Occipital lobe (tissue), 2 donors: ENCODE results near the gene ABCF3. TPM values are rescaled to one million over a fixed set of nuclear protein-coding genes. Genes with fewer than 3 reads are reported as not detected.
A peak's percentile ranks its signal among the peaks of the same experiment; 100 is the strongest.

ENCODE experiments used
- DNase-seq: peaks from one replicate; lab custom pipeline; 2025; lab: John Stamatoyannopoulos, UW
- total RNA-seq: library from RNA; depleted of rRNA; stranded (reverse); fragments of >200 nt; gene quantifications from one replicate; pipeline ENCODE4 v1.2.3, GENCODE V29; 2014

Gene ABCF3
- total RNA-seq, 1 donor from 2014 or later = 41.2 TPM

DNA sequence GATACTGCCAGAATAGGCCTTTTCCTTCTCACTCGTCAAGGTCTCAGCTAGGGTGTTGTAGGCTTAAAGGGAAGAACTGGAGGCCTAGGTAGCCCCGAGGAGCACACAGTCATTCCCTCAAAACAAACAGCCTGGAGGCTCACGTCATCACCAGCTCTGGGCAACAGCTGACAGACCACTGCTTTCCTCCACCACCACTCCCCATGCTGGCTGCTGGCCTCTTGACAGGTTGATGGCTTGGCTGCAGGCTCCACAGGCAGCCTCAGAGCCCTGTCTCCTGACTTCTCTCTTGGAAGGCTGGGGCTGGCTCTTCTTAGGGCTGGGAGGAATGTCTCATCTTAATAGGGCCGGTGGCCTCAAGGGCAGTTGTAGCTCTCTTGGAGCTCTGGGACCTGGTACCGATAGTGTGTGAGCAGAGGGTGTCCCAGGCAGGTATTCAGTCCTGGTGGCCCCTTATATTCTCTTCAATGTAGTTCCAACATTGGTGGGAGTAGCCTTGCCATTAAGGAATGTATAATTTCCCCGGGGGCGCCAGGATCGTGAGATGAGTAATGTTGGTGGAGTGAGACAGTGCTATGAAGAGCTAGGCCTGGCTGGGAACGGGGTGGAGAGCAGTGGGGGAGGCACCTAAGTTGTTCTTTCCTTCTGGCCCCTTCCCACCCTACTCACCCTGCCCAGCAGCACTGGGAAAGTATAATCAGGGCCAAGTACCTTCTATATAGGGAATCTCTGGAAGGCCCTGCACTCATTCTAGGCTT, 17.5 kb upstream of the ABCF3 start:
- DNase-seq = no peak

DNA sequence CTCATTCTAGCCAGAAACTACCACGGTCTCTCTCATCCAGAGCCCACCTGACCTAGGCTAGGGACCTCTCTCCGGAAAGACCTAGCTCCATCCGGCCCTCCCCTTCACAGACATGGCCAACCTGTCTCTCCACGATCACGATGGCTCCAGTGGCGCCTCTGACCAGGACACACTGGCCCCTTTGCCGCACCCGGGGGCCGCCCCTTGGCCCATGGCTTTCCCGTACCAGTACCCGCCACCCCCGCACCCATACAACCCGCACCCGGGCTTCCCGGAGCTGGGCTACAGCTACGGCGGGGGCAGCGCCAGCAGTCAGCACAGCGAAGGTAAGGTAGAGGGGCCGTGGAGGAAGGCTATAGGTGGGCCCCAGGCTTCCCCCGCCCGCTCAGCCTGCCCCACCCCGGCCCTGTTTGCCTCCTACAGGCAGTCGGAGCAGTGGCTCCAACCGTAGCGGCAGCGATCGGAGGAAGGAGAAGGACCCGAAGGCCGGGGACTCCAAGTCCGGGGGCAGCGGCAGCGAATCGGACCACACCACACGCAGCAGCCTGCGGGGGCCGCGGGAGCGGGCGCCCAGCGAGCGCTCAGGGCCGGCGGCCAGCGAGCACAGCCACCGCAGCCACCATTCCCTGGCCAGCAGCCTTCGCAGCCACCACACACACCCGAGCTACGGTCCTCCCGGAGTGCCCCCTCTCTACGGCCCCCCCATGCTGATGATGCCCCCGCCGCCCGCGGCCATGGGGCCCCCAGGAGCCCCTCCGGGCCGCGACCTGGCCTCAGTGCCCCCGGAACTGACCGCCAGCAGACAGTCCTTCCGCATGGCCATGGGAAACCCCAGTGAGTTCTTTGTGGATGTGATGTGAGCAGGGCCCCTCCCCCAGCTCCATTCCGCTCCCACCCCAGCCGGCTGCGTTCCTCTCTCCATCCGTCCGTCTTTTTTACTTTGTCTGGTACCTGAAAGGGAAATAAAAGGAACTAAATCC, 15.8 kb upstream of the ABCF3 start:
- DNase-seq = no peak

DNA sequence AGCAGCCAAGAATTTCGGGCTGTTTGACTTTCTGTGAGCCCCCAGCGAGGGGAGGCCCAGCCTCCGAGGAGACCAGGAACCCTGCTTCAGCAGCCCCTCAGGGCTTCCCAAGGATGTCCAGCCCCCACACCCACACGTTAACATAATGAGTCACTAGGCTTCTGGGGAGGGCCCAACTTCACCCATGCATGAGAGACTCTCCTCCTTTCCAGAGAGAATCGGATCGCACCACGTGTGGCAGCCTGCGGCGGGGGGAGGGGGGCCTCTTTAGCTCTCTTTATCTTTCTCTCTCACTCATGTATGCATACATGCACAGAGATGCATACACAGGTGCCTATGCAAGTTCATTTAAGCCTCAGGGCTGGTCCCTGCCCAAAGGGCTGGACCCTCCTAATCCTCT, 14.4 kb upstream of the ABCF3 start:
- DNase-seq = no peak

DNA sequence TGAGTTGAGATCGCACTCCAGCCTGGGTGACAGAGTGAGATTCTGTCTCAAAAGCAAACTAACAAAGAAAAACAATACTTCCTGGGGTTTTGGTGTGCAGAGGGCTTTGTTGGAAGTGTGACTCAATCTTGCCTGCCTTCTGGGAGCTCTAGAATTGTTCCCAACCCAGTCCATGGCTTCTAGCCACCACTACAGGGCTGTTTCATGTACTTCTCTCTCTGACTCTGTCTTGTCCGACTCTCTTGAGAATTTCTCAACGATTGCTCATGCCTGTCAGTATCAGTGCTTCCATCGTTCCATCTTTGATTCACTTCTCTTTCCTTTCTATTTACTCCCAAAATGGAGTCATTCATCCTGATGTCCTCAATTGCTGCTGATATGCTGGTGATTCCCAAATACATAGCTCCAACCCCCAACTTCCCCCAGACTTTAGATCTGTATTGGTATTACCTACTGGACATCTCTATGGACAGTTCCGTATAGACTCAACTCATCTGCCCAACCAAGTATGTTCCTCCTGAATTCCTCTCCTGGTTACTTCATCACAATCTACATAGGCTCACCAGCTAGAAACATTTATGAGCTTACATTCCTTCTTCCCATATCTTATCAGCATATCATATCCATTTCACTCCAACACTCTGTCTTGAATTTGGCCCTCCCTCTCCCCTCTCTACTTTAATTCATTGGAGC, 13.2 kb upstream of the ABCF3 start:
- no peak for DNase-seq

DNA sequence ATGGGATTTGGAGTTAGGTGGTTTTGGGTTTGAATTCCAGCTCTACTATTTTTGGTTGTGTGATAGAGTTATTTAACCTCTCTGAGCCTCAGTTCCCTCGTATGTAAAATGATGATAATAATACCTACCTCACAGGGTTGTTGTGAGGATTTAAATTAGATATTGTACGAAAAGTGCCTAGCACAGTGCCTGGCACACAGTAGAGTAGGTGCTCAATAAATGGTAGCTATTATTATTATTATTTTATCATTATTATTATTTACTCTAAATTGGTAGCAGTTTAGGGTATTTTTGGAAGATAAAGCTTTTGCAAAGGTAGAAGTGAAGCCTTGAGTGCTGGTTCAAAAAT, 12.7 kb upstream of the ABCF3 start:
- no peak for DNase-seq

DNA sequence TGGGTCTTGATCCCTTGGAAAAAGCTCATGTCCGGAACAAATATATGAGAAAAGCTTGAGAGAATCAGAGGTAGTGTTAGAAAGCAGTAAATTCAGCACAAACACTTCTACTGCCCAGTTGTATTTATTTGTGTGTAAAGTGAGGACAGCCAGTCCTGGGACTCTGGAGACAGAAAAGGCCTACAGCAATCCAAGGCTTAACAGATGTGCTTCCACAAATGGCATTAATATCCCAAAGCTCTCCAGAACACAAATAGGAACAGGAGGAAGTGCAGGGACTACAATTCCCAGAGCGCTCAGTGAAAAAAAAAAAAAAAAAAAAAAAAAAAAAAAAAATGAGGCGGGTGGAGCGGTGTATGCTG, 11.7 kb upstream of the ABCF3 start:
- DNase-seq = no peak

DNA sequence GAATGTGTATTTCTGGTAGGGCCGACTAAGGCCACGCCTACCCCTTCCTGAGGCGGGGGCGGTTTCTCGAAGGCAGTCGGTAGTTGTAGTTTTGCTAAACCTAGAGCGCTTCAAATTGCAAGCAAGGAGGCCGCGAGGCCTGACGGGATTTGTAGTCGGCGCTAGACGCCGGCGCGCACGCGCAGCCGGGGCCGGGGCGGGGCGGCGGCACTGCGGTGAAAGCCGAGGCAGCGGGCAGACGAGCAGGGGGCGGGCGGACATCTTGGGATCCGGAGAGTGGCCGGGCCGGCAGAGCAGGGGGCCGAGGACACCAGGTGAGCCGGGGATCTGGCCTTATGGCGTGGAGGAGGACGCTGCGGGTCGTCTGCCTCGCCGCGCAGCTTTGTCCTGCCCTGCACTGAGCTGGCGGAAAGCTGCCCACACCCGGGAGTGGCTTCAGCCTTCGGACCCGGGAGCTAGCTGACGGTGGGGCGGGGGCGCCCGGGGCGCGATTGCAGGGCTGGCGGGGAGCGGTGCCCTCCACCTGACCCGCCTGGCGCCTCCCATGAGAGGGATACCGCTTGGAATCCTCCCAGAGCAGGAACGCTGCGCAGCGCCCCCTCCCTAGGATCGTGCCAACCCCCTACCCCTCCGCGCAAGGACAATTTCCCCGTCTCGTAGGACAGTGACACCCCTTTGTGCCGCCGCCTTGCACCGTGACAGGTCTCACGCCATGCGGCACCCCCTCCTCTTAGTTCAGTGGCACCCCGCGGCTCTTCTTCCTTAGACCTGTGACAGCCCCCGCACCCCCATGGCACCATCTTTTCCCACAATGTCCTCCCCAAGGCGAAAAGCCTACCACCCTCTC, 11.1 kb upstream of the ABCF3 start, which contains the start of gene AP2M1:
TSS of gene AP2M1 (plus strand) at position 210 of the 847 bp plus-strand sequence. CDS start 2,139 bp downstream, outside the sequence.
- DNase-seq = peak; percentile 98

DNA sequence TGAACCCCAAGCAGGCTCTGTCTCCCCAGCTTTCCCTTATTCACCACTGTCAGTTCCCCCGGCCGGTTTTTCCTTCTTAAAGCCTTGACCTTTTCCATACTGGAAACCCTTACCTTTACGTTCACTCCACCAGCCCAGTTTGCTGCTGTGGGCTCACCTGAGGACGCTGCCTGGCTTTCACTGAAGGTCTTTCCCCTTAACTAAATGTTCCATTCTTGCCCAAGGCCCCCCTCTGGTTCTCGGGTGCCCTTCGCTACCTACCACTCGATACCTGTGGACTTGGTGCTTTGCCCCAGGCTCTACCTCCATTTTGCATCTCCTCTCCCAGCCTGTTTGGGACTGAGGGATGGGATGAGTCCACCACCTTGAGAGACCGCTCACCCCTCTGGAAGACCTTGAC, 10.5 kb upstream of the ABCF3 start:
- no peak for DNase-seq

DNA sequence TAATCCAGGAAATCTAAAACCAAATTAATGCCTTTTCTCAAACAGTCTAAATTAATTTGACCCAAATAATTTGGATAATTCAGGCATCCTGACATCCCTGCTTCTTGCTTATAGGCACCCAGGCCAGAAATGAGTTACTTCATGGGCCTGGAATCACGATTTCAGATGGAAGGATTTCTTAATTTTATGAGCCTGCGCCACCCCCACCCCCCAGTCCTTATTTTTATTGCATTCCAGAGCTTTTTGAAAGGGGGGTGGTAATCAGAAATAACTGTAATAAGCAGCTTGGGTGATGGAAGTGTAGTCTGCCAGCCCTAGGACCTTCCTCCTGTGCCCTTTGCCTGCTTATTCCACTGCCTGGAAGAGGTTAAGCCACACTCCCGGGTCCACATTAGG, 10.0 kb upstream of the ABCF3 start:
- no peak for DNase-seq

DNA sequence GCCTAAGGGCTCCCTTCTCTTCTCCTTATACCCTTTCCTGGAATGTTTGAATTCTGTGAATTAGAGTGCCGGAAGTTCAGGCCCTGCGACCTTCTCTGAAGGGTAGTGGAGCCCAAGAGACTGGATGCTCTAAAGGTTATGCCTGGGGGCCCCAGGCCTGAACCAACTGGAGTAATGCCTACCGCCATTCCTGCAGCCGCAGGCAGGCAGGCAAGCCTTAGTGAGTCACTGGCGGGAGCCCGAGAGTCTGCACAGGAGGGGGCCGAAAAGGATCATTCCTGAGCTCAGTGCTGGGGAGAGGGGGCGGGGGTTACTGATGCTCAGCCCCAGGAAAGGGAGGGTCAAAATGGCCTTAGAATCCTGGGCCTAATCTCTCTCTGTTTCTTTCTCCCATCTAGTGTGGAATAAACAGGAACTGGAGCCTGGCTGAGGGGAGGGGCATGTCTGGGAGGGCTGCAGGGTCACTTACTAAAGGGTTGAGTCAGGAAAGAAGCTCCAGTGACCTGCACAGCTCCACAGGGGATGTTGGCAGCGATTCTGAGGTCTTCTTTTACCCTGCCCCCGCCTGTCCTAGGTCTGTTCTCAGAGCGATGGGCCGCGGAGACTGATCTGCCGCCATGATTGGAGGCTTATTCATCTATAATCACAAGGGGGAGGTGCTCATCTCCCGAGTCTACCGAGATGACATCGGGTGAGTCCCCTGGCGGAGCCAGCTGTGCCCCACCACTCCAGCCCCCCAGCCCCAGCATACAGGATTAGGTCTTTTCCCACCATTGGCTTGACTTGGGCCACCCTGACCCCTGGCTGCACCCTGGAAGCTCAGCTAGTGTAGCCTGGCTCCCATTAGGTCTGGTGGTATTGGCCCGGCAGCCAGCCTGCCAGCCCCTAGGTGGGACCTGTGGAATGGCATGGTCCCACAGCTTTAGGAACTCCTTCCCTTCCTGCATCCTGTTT, 9.3 kb upstream of the ABCF3 start:
- peak; percentile 28 for DNase-seq

DNA sequence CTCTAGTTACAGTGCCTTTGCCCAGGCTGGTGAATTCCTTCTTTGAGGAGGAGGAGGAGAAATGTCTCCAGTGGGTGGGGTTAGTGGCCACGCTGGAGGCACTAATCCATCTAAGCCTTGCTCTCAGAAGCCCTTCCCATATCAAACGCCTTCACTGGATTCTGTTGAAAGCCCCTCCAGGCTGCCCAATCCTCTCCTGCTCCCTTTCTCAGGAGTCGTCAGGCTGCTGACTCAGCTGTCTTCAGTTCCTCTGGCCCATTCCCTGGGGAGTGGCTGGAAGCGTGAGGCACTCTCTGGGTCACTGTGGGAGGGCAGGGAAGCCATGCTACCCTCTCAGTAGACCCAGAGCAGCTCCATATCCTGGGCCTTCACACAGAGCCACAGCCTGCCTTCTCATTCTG, 8.7 kb upstream of the ABCF3 start:
- DNase-seq = no peak

DNA sequence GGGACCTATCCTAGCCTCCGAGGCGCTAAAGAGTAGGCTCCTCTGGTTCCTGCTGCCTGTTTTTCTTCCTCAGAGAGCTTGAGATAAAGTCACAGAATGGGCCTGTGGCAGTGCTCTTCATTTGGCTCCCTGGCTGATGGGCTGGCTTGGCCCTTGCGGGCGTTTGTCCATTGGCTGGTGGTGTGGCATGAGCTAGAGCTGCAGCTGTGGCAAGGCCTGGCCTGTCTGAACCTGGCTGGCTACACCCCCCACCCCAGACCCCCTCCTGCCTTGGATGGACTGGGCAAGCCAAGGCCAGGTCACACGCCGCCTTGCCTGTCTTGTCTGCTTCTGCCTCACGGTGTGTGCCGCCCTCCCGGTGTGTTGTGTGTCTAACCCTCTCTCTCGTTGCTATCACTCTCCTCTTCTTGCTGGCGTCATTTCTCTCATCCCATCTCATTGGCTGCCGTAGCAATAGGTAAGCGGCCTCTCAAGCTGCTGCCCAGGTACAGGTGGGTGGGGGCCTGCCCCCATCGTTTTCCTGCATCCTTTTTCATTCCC, 8.2 kb upstream of the ABCF3 start:
- no peak for DNase-seq

DNA sequence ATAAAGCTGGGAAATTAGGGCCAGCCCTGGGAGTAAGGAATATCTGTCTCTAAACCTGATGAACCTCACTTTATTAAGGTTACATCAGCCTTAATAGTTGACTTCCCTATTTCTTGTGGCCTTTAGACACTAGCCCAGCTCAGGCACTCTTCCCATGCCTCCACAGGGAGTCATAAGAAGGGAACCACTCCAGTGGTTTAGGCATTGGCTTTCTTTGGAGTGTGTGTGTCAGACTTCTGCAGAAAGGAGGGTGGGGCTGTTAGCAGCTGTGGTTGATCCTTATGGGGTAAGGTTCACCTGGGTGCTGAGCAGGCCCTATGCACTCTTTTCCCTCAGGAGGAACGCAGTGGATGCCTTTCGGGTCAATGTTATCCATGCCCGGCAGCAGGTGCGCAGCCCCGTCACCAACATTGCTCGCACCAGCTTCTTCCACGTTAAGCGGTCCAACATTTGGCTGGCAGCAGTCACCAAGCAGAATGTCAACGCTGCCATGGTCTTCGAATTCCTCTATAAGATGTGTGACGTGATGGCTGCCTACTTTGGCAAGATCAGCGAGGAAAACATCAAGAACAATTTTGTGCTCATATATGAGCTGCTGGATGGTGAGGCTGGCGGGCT, 7.4 kb upstream of the ABCF3 start:
- DNase-seq = no peak

DNA sequence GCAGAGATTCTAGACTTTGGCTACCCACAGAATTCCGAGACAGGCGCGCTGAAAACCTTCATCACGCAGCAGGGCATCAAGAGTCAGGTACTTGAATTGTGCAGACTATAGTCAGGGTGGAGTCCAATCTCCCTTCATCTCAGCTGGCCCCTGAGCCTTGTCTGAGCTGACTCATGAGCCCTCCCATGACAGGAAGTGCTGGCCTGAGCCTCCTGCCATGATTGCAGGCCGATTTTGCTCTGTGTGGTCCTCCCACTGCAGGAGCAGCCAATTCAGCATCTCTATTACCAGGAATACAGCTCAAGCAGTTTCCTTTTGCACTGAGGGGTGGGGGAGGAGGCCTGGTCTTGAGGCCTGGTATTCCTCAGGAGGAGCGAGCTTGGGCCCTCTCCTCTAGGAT, 5.8 kb upstream of the ABCF3 start:
- DNase-seq = no peak

DNA sequence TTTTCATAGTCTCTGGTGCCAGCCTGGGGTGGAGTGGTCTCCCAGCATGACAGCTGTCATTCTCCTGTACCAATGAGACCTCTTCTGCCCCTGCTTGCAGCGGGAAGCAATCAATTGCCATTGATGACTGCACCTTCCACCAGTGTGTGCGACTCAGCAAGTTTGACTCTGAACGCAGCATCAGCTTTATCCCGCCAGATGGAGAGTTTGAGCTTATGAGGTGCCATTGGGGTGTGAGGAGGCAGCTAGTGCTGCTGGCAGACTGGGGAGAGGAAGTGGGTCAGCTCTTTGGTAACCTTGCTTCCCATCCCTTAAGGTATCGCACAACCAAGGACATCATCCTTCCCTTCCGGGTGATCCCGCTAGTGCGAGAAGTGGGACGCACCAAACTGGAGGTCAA, 4.4 kb upstream of the ABCF3 start:
- no peak for DNase-seq

DNA sequence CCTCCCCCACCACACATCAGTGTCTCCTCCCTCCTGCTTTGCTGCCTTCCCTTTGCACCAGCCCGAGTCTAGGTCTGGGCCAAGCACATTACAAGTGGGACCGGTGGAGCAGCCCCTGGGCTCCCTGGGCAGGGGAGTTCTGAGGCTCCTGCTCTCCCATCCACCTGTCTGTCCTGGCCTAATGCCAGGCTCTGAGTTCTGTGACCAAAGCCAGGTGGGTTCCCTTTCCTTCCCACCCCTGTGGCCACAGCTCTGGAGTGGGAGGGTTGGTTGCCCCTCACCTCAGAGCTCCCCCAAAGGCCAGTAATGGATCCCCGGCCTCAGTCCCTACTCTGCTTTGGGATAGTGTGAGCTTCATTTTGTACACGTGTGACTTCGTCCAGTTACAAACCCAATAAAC, 2.3 kb upstream of the ABCF3 start:
- DNase-seq = no peak

DNA sequence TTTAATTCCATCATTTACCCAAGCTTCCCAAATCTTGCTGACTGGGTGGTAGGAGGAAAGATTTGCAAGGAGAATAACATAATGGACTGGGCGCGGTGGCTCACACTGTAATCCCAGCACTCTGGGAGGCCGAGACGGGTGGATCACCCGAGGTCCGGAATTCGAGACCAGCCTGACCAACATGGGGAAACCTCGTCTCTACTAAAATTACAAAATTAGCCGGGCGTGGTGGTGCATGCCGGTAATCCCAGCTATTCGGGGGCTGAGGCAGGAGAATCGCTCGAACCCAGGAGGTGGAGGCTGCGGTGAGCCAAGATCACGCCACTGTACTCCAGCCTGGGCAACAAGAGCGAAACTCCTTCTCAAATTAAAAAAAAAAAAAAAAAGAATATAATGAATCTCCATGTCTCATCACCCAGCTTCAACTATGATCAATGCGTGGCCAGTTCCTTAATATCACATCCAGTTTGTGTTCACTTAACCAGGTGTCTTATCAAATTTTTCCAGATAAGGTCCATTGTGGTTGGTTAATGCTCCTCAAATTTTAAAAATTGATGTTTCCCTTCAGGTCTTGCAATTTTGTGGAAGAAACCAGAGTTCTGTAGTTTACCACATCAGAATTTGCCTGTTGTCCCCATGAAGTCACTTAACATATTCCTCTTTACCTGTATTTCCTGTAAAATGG, 1.3 kb upstream of the ABCF3 start:
- DNase-seq = no peak

DNA sequence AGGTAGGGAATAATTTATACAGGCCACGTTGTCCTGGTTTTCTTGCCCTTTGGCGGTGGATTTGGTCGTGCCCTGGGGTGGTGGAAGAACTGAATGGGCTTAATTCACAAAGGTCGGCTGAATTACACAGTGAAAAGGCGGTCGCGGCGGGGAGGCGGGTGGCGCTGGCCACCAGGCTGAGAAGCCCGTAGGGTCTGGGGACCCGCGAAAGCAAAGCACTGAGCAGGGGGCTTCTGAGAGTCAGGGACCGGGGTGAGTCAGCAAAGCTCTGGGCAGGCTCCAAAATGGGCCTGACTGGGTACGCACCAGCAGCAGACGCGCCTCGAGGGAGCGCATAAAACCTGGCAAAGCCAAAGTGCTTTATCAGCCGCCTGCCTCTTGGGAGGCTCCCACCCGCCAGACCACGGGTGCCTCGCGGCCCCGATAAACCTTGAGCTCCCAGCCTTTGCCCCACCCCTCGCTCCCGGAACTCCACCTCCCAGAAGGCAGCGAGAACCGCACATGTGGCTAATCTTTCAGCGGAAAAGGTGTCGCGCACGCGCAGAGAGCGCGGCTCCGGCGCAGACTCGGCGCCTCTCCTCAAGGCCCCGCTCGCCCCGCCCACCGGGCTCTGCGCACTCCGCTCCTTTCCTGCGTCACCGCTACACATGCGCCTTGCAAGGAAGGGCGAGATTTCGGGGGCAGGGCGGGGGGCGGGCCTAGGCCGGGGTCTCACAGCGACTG, 377 bp upstream of the ABCF3 start:
- DNase-seq = peak; percentile 98
